Ovary (tissue), 3 donors: ENCODE measurements around the gene SPATA19.

Experiments used
- CTCF ChIP-seq, 3 donors: fragments of 450-650 bp in 2 of 3; fragments of 200-600 bp in 1 of 3; IDR thresholded peaks; one replicate each; pipeline versions ENCODE4 v1.5.1 to v1.8.0; 2016 to 2022; ENCODE audit warnings: antibody characterized with exemption in 3 of 3, mild to moderate bottlenecking in 1 of 3
- EP300 ChIP-seq: sonication (generic); formaldehyde crosslinking; IDR thresholded peaks from one replicate; pipeline ENCODE4 v1.6.1; 2017; ENCODE audit warnings: antibody characterized with exemption
- POLR2A ChIP-seq: fragments of 450-650 bp; IDR thresholded peaks from one replicate; pipeline ENCODE4 v1.6.1; 2017; ENCODE audit warnings: antibody characterized with exemption, mild to moderate bottlenecking, moderate library complexity
- donor health status: DM: no; HTN: no; CAD: no.

- no peak for TF ChIP-seq EP300
- TF ChIP-seq CTCF (IDR thresholded peaks at IDR 0.05): no peak
- no peak for TF ChIP-seq POLR2A
Measured at GRCh38 chr11:133796043-133796795, 49.1 kb downstream of the SPATA19 start.
